Skin of body (tissue), 2 donors: Measurements from ENCODE around the gene KCNJ4. TPM values are rescaled to one million over a fixed set of nuclear protein-coding genes. Genes with fewer than 3 reads are reported as not detected.
"Not testable (repeated sequence)": the region's sequence is repeated elsewhere in the genome, so short reads cannot be mapped to it uniquely, and the experiment has no call there.

Source experiments
- DNase-seq: peaks from one replicate; lab custom pipeline; 2025; lab: John Stamatoyannopoulos, UW
- total RNA-seq: library from RNA; depleted of rRNA; stranded (reverse); fragments of >200 nt; gene quantifications from one replicate; pipeline ENCODE4 v1.2.3, GENCODE V29; 2014

The KCNJ4 gene
- total RNA-seq, 1 donor from 2014 or later: 0.30 TPM

GRCh38 chr22:38414009-38414395, 41.0 kb downstream of the KCNJ4 start:
- no peak for DNase-seq

- DNase-seq: no peak
These were observed 41.7 kb downstream of the KCNJ4 start for GRCh38 chr22:38413085-38414008.

GRCh38 chr22:38412435-38413084, 42.4 kb downstream of the KCNJ4 start:
- DNase-seq: no peak

GRCh38 chr22:38411016-38411415, 44.0 kb downstream of the KCNJ4 start:
- no peak for DNase-seq

- DNase-seq: not testable (repeated sequence)
These were observed 45.1 kb downstream of the KCNJ4 start for GRCh38 chr22:38409916-38410315.

- no peak for DNase-seq
These were observed 48.4 kb downstream of the KCNJ4 start for GRCh38 chr22:38406617-38407016.

GRCh38 chr22:38404419-38404818, 50.6 kb downstream of the KCNJ4 start:
- no peak for DNase-seq

GRCh38 chr22:38403812-38404211, 51.2 kb downstream of the KCNJ4 start:
- no peak for DNase-seq

- no peak for DNase-seq
These were observed 52.8 kb downstream of the KCNJ4 start for GRCh38 chr22:38402204-38402603.

GRCh38 chr22:38401336-38402084, 53.5 kb downstream of the KCNJ4 start:
- no peak for DNase-seq

- not testable (repeated sequence) for DNase-seq
These were observed 54.7 kb downstream of the KCNJ4 start for GRCh38 chr22:38400256-38400655.

GRCh38 chr22:38398609-38399461, 56.2 kb downstream of the KCNJ4 start:
- DNase-seq: peak; percentile 58

GRCh38 chr22:38398181-38398608, 56.8 kb downstream of the KCNJ4 start:
- DNase-seq: not testable (repeated sequence)

GRCh38 chr22:38397189-38398085, 57.6 kb downstream of the KCNJ4 start:
- no peak for DNase-seq

GRCh38 chr22:38396440-38397069, 58.4 kb downstream of the KCNJ4 start:
- DNase-seq: not testable (repeated sequence)

GRCh38 chr22:38395944-38396343, 59.1 kb downstream of the KCNJ4 start:
- DNase-seq: not testable (repeated sequence)

- DNase-seq: not testable (repeated sequence)
These were observed 59.9 kb downstream of the KCNJ4 start for GRCh38 chr22:38394929-38395624.

GRCh38 chr22:38389428-38389818, 65.6 kb downstream of the KCNJ4 start:
- not testable (repeated sequence) for DNase-seq
